GM12865 (cell line): ENCODE results near the gene PHOSPHO1.

Experiments used
- DNase-seq: peaks from one replicate; pipeline ENCODE4 v3.0.0; 2010; ENCODE audit warnings: low read depth
- H3K4me3 ChIP-seq: 2 replicates; pipeline ENCODE4 v1.5.1; 2011; ENCODE audit warnings: mild to moderate bottlenecking, low read depth, low read length, control low read depth
- TF ChIP-seq, protein P1 (sequence below): IDR thresholded peaks from 2 replicates; pipeline ENCODE4 v1.5.1; 2011; ENCODE audit warnings: low read length, control low read depth, low read depth, inconsistent platforms; ENCODE audit not compliant: insufficient read depth; ENCODE audit errors: missing control alignments

PHOSPHO1 gene

DNA sequence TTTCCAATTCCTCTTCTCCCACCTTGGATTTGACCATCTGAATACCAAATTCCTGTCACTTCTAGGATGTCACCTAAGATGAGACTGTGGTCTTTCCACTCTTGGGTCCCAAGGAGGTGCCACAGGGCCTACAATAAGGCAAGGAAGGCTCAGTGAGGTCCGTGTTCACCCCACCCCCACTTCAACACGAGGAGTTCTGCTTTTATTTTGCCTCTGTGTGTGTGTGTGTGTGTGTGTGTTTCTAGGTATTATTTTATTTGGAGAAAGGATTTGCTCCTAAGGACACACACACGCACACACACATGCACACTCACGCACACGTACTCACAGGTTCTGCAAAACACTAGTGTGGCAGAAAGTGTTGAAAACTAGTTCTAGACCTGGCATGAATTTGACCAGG lies 24.5 kb upstream of the PHOSPHO1 start:
- TF ChIP-seq, protein P1, sequence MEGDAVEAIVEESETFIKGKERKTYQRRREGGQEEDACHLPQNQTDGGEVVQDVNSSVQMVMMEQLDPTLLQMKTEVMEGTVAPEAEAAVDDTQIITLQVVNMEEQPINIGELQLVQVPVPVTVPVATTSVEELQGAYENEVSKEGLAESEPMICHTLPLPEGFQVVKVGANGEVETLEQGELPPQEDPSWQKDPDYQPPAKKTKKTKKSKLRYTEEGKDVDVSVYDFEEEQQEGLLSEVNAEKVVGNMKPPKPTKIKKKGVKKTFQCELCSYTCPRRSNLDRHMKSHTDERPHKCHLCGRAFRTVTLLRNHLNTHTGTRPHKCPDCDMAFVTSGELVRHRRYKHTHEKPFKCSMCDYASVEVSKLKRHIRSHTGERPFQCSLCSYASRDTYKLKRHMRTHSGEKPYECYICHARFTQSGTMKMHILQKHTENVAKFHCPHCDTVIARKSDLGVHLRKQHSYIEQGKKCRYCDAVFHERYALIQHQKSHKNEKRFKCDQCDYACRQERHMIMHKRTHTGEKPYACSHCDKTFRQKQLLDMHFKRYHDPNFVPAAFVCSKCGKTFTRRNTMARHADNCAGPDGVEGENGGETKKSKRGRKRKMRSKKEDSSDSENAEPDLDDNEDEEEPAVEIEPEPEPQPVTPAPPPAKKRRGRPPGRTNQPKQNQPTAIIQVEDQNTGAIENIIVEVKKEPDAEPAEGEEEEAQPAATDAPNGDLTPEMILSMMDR, result no peak
- H3K4me3 ChIP-seq, result no peak overlapping the region
- DNase-seq, result no peak

DNA sequence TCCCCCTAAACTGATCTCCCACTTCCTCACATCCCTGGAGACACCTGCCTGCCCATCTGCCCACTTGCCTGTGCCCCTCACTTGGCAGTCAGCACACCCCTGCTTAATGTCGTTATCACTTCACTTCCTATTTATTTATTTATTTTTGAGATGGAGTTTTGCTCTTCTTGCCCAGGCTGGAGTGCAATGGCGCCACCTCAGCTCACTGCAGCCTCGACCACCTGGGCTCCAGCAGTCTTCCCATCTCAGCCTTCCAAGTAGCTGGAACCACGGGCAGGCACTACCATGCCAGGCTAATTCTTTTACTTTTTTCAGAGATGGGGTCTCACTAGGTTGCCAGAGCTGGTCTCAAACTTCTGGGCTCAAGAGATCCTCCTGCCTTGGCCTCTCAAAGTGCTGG lies 23.5 kb upstream of the PHOSPHO1 start:
- DNase-seq, result no peak
- TF ChIP-seq, protein P1, result no peak
- H3K4me3 ChIP-seq, result no peak overlapping the region

DNA sequence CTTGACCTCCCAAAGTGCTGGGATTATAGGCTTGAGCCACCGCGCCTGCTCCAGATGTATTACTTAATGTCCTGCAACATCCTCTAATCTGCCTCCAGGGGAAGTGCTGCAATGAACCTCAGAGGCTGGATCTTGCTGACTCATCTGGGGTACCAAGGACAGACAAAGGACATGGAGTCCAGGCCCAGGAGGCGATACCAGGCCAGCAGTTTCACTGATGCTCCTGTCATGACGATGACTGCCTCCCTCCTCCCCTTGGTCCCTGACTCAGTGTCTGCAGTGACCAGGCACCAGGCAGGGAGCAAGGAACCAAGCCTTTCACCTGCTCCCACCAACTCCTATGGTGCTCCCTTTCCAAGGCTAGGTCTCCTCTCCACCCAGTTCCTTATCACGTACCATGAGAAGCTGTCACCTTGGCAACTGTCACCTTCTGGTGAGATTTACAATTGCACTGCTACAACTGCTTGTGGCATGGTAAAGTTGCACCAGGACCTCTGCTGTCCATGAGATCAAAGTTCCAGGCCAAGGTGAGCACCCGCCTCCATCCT lies 21.6 kb upstream of the PHOSPHO1 start:
- H3K4me3 ChIP-seq, result no peak overlapping the region
- no peak for DNase-seq
- TF ChIP-seq, protein P1, result no peak

DNA sequence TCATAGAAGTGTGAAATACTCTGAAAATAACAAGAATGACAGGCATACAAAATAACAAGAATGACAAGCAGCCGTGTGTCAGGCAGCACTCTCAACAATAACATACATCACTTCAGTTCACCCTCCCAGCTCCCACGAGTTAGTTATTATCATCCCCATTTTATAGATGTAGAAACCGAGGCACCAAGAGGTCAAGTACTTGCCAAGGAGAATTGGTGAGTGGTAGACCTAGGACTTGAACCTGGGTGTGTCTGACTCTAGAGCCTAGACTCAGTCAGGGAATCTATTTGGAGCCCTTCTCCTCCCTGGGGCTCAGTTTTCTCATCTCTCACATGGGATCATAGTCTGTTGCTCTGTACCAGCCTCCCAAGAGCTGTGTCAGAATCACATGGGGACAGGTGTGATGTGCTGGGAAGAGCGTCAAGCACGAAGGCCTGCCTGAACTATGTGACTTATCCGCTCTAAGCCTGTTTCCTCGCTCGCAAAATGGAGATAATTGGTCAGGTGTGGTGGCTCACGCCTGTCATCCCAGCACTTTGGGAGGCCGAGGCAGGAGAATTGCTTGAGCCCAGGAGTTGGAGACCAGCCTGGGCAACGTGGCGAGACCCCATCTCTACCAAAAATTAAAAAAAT lies 19.4 kb upstream of the PHOSPHO1 start:
- TF ChIP-seq, protein P1, result no peak
- no peak overlapping the region for H3K4me3 ChIP-seq
- no peak for DNase-seq

DNA sequence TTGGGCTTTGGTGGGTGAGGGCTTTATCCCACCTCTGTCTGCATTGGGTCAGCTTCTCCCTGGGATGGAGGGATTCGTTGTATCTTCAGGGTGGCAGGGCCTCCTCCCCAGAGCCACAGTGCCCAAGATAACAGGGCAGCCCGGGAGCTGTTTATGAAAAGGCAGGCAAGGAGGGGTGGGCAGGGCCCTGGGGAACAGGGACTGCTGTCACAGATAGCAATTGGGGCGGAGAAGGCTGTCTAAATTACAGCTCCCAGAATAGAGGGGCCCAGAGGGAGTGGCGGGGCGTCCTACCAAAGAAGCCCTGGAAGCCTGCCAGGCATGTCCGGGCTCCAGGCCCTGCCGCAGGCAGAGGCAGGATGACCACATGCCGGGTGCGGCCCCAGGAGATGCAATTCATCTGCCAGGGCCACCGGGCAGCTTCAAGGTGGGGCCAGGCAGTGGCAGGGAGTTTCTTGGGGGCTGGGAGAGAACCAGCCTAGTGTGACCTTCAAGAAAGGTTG lies 18.8 kb upstream of the PHOSPHO1 start:
- no peak overlapping the region for H3K4me3 ChIP-seq
- no peak for DNase-seq
- TF ChIP-seq, protein P1, result no peak

DNA sequence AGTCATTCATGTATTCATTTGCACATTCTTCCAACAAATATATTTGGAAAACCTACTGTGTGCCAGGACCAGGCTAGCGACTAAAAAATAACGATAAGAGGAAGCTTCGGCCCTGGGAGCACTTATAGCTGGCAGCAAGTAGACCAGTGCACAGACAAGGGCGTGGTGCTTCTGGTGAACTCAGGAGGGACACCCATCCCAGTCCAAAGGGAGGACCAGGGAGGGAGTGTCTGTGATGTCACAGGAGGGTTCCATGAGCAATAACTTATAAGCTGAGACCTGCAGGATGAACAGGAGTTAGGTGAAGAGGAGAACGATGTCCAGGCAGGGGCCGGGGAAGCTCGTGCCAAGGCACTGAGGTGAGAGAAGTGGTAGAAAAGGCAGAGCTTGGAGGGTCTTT lies 17.4 kb upstream of the PHOSPHO1 start:
- no peak overlapping the region for H3K4me3 ChIP-seq
- no peak for DNase-seq
- TF ChIP-seq, protein P1, result no peak

DNA sequence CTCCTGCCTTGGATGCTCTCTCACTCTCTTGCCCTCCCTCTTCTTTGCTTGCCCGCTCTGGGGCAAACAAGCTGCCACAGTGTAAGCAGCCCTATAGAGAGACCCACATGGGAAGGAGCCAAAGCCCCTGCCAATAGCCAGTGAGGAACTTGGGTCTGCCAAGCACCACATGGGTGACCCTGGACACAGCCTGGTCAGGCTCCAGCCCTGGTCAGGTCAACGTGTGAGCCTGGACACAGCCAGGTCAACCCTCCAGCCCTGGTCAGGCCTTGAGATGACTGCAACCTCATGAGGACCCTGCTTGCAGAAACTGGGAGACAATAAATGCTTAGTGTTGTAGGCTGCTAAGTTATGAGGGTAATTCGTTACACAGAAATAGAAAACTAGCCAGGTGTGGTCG lies 14.3 kb upstream of the PHOSPHO1 start:
- DNase-seq, result no peak
- TF ChIP-seq, protein P1, result no peak
- H3K4me3 ChIP-seq, result no peak overlapping the region
